Measurements from ENCODE around the gene AKAP1.

AKAP1 gene

DNA sequence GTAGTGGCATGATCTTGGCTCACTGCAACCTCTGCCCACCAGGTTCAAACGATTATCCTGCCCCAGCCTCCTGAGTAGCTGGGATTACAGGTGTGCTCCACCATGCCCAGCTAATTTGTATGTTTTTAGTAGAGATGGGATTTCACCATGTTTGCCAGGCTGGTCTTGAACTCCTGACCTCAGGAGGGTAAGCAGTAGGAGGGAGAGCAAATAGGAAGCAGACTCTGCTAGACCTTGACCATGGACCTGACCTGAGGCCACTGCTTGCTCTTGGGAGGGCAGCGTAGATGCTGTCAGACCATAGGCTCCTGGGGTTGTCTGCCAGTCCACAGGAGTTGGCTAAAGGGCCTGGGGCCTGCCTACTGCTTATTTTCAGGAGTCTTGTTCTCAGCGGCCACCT, 28.6 kb downstream of the AKAP1 start:
- TF ChIP-seq ELF4 (IDR thresholded peaks at IDR 0.05) (no peak), ARNT (IDR thresholded peaks at IDR 0.05) (no peak), ZNF384 (IDR thresholded peaks at IDR 0.05) (no peak), TARDBP (IDR thresholded peaks at IDR 0.05) (no peak), HDGF (IDR thresholded peaks at IDR 0.05; ENCODE audit: borderline replicate concordance) (no peak), LEF1 (IDR thresholded peaks at IDR 0.05; ENCODE audit: borderline replicate concordance) (no peak)
- TF ChIP-seq, protein P1, sequence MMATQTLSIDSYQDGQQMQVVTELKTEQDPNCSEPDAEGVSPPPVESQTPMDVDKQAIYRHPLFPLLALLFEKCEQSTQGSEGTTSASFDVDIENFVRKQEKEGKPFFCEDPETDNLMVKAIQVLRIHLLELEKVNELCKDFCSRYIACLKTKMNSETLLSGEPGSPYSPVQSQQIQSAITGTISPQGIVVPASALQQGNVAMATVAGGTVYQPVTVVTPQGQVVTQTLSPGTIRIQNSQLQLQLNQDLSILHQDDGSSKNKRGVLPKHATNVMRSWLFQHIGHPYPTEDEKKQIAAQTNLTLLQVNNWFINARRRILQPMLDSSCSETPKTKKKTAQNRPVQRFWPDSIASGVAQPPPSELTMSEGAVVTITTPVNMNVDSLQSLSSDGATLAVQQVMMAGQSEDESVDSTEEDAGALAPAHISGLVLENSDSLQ (IDR thresholded peaks at IDR 0.05), result no peak

DNA sequence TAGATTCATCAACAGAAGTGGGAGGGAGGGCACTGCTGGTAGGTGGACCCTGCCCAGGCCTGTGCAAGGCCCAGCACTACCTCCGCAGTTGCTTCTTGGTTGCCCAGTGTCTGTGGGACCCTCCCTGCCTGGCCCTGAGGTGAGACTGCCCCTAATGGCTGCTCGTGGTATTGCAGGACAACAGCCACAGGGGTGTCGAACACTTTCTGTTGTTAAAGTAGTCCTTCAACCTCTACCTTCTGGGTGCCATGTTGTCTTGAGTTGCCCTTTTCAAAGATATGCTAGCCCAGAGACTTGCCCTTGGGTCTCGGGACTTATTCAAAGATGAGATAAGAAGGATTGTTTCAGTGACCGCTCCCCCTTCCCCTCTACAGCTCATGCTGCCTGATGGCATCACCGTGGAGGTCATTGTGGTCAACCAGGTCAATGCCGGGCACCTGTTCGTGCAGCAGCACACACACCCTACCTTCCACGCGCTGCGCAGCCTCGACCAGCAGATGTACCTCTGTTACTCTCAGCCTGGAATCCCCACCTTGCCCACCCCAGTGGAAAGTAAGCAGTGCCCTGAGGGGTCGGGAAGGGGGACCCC, 29.1 kb downstream of the AKAP1 start:
- CTCF ChIA-PET, result interaction anchor here (0.6 to 0.9 kb wide), 3 partner anchors 105 to 652 kb away, joined by 3 to 5 read pairs (median 3); no protein-coding TSS in a partner anchor

More for the DNA sequence above, 28.6 kb downstream of the AKAP1 start:
- DNase-seq (ENCODE audit: extremely low spot score), result no peak
- POLR2A ChIA-PET, result no interaction called here
- CTCF ChIA-PET, result interaction anchor here (0.8 to 1.0 kb wide), 2 partner anchors 8 to 719 kb away, joined by 3 to 4 read pairs; no protein-coding TSS in a partner anchor

DNA sequence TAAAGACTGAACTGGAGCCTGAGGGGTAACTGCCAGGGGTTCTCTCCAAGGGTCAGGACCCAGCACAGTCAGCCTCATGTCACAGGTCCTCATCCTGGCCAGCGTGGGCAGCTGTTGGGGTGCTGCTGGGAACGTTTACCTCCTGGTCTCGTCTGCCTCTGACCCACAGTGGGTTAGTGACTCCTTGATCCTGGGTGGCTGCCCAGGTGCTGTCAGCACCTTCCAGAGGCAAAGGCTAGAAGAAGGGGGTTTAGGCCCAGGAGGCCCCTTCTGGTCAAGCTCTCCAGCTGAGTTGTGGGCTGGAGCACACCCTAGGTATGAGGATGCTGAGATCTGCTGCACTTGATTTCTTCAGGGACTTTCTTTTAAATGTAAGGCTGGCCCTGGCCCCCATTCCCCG, 30.3 kb downstream of the AKAP1 start:
- POLR2A ChIA-PET, result no interaction called here
- TF ChIP-seq TARDBP (IDR thresholded peaks at IDR 0.05), result no peak
- TF ChIP-seq FOXM1 (IDR thresholded peaks at IDR 0.05; ENCODE audit: borderline replicate concordance), result no peak
- no peak for TF ChIP-seq LEF1 (IDR thresholded peaks at IDR 0.05; ENCODE audit: borderline replicate concordance)
- TF ChIP-seq FOXK2 (IDR thresholded peaks at IDR 0.05), result no peak
- no peak for TF ChIP-seq FOXA1 (IDR thresholded peaks at IDR 0.05)
- TF ChIP-seq ELF4 (IDR thresholded peaks at IDR 0.05), result no peak
- TF ChIP-seq BHLHE40 (IDR thresholded peaks at IDR 0.05; ENCODE audit: borderline replicate concordance), result no peak
- TF ChIP-seq ZNF384 (IDR thresholded peaks at IDR 0.05), result no peak
- TF ChIP-seq, protein P1 (IDR thresholded peaks at IDR 0.05), result no peak
- TF ChIP-seq SP1 (IDR thresholded peaks at IDR 0.05), result no peak
- TF ChIP-seq SUZ12 (IDR thresholded peaks at IDR 0.05), result no peak
- TF ChIP-seq HDGF (IDR thresholded peaks at IDR 0.05; ENCODE audit: borderline replicate concordance), result no peak
- TF ChIP-seq L3MBTL2 (conservative IDR thresholded peaks at IDR 0.05), result no peak
- TF ChIP-seq NFRKB (IDR thresholded peaks at IDR 0.05), result no peak
- TF ChIP-seq ARNT (IDR thresholded peaks at IDR 0.05), result no peak
- TF ChIP-seq CTBP1 (IDR thresholded peaks at IDR 0.05; ENCODE audit: borderline replicate concordance), result no peak
- CTCF ChIA-PET, result no interaction called here
- DNase-seq (ENCODE audit: extremely low spot score), result no peak

More for the DNA sequence above, 29.1 kb downstream of the AKAP1 start:
- POLR2A ChIA-PET, result no interaction called here
- DNase-seq (ENCODE audit: extremely low spot score), result peak; percentile 88
- no peak for TF ChIP-seq TARDBP (IDR thresholded peaks at IDR 0.05)
- TF ChIP-seq CTBP1 (IDR thresholded peaks at IDR 0.05; ENCODE audit: borderline replicate concordance), result no peak
- TF ChIP-seq ZNF384 (IDR thresholded peaks at IDR 0.05), result no peak
- 0 out of 2 replicates have a peak, but pooled peaks have one; percentile 52 for TF ChIP-seq HDGF (IDR thresholded peaks at IDR 0.05; ENCODE audit: borderline replicate concordance)
- no peak for TF ChIP-seq LEF1 (IDR thresholded peaks at IDR 0.05; ENCODE audit: borderline replicate concordance)
- TF ChIP-seq FOXK2 (IDR thresholded peaks at IDR 0.05), result no peak
- no peak for TF ChIP-seq NFRKB (IDR thresholded peaks at IDR 0.05)

DNA sequence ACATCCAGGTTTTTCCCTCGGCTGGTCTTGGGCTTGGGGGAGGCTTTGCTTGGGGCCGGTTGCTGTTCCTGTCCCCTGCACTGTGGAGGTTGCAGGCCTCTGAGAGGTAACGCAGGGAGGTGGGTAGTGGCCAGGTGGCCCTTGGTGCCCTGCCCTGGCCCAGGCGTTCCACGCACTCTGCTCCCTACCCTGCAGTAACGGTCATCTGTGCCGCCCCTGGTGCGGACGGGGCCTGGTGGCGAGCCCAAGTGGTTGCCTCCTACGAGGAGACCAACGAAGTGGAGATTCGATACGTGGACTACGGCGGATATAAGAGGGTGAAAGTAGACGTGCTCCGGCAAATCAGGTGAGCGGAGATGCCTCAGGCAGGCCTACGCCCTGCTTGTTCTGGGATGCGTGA, 30.9 kb downstream of the AKAP1 start:
- DNase-seq (ENCODE audit: extremely low spot score), result no peak
- TF ChIP-seq ELF4 (IDR thresholded peaks at IDR 0.05) (no peak), NFRKB (IDR thresholded peaks at IDR 0.05) (no peak), L3MBTL2 (conservative IDR thresholded peaks at IDR 0.05) (no peak), LEF1 (IDR thresholded peaks at IDR 0.05; ENCODE audit: borderline replicate concordance) (no peak), ZNF384 (IDR thresholded peaks at IDR 0.05) (no peak), TARDBP (IDR thresholded peaks at IDR 0.05) (no peak), FOXA1 (IDR thresholded peaks at IDR 0.05) (no peak), SUZ12 (IDR thresholded peaks at IDR 0.05) (no peak), CTBP1 (IDR thresholded peaks at IDR 0.05; ENCODE audit: borderline replicate concordance) (no peak), ARNT (IDR thresholded peaks at IDR 0.05) (no peak), HDGF (IDR thresholded peaks at IDR 0.05; ENCODE audit: borderline replicate concordance) (no peak), FOXK2 (IDR thresholded peaks at IDR 0.05) (no peak), SP1 (IDR thresholded peaks at IDR 0.05) (no peak), FOXM1 (IDR thresholded peaks at IDR 0.05; ENCODE audit: borderline replicate concordance) (no peak), BHLHE40 (IDR thresholded peaks at IDR 0.05; ENCODE audit: borderline replicate concordance) (no peak)
- TF ChIP-seq, protein P1 (IDR thresholded peaks at IDR 0.05), result no peak
- POLR2A ChIA-PET, result no interaction called here
- CTCF ChIA-PET, result no interaction called here

DNA sequence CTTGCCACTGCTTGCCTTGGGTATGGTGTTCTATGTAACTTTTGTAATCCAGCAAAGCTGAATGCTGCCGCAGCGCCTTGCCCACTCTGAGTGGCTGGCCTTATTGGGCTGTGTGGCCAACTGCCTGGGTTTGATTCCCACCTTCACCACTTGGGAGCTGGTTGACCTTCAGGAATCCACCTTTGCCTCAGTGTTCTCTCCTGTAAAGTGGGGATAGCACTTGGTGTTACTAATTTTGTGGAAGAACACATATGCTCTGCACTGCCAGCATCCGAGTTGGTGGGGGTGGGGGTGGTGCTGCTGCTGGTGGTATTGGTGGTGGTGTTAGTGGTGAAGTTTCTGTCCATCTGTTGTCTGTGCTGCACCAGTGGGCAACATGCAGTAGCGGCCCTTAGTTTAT, 32.8 kb downstream of the AKAP1 start:
- DNase-seq (ENCODE audit: extremely low spot score), result no peak
- POLR2A ChIA-PET, result no interaction called here
- CTCF ChIA-PET, result no interaction called here
- no peak for TF ChIP-seq LEF1 (IDR thresholded peaks at IDR 0.05; ENCODE audit: borderline replicate concordance)
- TF ChIP-seq SP1 (IDR thresholded peaks at IDR 0.05), result no peak
- TF ChIP-seq, protein P1 (IDR thresholded peaks at IDR 0.05), result no peak
- TF ChIP-seq BHLHE40 (IDR thresholded peaks at IDR 0.05; ENCODE audit: borderline replicate concordance), result no peak
- TF ChIP-seq FOXK2 (IDR thresholded peaks at IDR 0.05), result no peak
- TF ChIP-seq TARDBP (IDR thresholded peaks at IDR 0.05), result no peak
- TF ChIP-seq CTBP1 (IDR thresholded peaks at IDR 0.05; ENCODE audit: borderline replicate concordance), result no peak
- TF ChIP-seq ZNF384 (IDR thresholded peaks at IDR 0.05), result no peak
- TF ChIP-seq L3MBTL2 (conservative IDR thresholded peaks at IDR 0.05), result no peak
- TF ChIP-seq ELF4 (IDR thresholded peaks at IDR 0.05), result no peak
- TF ChIP-seq FOXA1 (IDR thresholded peaks at IDR 0.05), result no peak
- no peak for TF ChIP-seq SUZ12 (IDR thresholded peaks at IDR 0.05)
- TF ChIP-seq NFRKB (IDR thresholded peaks at IDR 0.05), result no peak
- TF ChIP-seq ARNT (IDR thresholded peaks at IDR 0.05), result no peak

Data from HEK293T (cell line).